GM19193 (cell line): ENCODE data around the gene MYLK2.

Experiments used
- POLR2A ChIP-seq: IDR thresholded peaks from 4 replicates; pipeline ENCODE4 v1.6.1; 2011; ENCODE audit not compliant: insufficient read depth, insufficient read length; ENCODE audit errors: extremely low read depth

The MYLK2 gene

DNA sequence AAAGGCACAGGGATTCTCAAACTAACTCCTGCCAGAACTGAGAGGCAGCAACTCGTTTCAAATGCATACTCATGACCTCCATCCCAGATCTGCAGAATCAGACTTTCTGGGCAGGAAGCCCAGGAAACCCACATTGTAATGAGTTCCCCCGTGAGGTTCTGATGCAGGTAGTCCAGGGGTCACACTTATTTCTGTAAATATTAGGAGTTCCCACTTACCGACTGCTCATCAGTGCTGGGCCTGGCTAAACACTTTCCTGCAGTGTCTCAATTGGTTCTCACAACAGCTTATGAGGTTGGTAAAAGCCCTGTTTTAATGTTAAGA is 39.6 kb downstream of the MYLK2 start:
- no peak for TF ChIP-seq POLR2A

DNA sequence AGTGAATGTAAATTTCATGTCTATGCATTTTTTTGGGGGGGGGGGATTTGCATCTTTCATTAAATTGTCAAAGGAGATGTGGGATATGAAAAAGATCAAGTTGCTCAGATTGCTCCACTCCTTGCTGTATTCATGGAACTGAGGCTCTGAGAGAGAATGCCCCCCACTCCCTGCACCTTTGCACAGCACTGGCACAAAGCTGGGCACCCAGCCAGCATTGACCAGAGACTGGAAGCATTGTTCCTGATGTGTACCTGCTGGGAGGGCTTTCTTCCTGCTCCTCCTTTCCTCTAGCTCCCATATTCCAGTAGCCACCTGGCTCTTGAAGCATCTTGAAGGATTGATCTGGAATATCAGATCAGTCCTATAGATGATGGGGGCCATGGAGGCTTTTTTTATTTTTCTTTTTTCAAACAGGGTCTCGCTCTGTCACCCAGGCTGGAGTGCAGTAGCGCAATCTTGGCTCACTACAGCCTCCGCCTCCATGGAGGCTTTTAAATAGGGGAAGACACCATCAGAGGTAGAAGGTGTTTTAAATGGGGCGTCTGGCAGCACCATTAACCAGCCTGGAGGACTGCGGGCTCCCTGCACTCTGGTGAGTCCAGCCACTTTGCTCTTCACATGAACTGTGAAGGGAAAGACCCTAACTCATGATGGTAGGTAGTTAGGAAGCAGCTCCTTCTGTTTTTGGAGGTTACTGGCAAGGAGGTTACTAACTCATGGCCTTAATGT is 40.3 kb downstream of the MYLK2 start:
- no peak for TF ChIP-seq POLR2A

DNA sequence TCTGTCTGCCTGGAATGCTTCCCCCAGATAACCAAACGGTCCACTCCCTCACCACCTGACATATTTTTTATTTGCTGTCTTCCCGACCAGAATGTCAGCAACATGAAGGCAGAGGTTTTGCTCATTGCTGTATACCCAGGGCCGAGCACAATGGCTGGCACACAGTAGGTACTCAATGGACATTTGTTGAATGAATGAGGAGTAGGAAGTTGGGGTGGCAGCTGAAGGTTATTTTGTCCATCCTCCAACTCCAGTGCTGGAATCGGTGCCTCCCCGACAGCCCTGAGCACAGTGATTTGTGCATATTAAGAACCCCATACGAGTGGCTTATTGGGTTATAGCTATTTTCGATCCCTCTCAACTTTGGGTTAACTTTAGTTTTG is 40.8 kb downstream of the MYLK2 start:
- no peak for TF ChIP-seq POLR2A

DNA sequence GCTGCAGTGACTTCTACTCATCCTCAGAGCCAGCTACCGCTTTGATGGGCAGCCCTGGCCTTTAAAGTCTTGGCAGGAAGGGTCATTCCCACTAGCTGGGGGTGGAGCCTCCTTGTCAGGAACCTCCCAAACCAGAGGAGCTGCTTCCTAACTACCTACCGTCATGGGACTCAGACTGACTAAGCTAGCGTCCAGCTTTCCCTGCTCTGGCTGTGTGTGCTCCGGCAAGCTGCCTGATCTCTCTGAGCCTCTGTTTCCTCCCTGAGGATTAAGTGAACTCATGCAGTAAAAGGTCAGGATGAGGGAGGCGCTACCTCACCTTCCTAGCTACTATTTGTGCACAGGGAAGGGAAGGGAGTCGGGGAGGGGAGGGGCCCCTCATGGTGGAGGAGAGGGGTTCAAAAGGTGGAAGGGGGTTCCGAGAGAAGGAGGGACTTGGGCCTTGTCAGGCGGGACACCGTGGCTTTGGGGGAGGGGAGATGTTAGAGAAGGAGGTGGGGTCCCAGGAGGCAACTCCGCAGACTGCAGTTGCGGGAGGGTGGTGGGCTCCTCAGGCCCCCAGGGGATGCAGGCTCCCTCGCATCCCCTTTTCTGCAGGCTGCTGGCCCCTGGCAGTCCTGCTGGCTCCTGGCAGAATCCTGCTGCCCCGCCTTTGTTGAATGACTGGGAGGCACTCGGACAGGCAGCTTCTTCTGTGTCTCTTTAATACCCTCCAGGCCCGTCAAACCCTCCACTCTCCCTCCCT is 41.4 kb downstream of the MYLK2 start:
- no peak for TF ChIP-seq POLR2A

DNA sequence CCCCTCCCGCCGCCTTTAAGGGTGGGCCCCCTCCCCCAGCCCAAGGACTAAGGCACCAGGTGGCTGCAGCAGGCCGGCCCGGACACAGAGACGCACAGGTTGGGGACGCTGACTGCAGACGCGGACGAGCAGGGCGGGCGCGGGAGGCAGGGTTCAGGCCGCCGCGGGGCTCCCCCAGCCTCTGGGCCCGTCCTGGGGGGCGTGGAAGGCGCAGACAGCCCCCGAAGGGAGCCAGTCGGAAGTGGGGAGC is 41.9 kb downstream of the MYLK2 start:
- TF ChIP-seq POLR2A: no peak

DNA sequence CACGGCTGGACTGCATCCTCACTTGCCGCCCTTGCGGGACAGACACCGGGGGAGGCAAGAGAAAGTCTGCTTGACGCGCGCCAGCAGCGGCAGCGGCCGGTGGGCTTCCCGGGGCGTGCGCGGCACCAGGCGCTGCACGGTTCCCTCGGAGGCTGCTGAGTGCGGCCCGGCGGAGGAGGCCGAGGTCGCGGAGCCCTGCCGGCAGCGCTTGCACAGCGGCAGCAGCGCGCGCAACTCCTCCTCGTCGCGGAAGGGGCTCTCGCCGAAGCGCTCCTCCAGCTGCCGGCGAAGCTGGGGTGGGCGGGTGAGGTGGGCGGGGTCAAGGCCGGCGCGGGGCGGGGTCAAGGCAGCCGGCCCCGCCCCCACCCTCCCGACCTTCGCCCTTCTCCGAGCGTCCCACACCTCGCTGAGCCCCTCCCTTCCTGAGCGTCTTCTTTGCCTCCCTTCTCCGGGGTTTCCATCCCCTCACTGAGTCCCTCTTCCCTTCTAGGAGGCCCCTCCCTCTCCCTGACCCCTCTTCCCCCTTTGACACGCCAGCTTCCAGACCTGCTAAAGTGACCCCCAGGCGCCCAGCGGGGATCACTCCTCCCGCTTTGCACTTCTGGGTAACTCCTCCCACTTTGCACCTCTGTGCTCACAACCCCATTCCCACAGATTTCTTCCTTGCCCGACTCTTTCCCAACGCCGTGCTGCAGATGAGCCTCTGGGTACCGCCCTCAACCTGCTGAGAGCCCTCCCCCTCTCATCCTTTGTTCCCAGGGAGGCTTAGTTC is 42.4 kb downstream of the MYLK2 start:
- no peak for TF ChIP-seq POLR2A

DNA sequence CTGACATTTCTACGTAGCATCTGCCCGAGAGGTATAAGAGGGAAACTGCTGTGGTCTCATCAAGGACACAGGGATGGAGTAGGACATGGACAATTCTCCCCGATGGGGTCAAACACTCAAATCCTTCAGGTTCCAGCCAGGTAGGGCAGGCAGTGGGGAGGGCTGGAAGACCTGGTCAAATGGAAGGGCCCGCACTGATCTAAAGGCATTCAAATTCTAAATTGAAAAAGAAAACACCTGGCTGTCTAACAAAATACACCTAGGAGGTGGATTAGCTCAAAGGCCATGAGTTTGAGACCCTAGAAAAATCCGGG is 43.0 kb downstream of the MYLK2 start:
- no peak for TF ChIP-seq POLR2A

DNA sequence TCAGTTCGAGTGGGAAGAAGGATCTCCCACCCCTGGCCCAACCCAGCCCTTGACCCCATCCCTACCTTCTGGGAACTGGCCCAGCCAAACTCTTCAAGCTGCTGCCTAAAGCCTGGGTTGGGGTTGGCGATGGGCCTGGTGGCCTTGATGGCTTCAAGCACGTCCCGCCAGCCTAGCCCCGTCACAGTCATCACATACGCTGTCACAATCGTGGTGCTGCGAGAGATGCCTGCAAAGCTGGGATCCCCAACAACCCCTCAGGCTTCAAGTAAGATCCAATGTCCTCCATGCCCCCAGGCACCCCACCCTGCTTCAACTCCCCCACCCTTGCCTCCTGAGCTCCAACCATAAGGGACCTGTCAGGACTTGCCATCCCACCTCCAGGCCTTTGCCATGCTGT is 43.4 kb downstream of the MYLK2 start:
- TF ChIP-seq POLR2A: no peak

DNA sequence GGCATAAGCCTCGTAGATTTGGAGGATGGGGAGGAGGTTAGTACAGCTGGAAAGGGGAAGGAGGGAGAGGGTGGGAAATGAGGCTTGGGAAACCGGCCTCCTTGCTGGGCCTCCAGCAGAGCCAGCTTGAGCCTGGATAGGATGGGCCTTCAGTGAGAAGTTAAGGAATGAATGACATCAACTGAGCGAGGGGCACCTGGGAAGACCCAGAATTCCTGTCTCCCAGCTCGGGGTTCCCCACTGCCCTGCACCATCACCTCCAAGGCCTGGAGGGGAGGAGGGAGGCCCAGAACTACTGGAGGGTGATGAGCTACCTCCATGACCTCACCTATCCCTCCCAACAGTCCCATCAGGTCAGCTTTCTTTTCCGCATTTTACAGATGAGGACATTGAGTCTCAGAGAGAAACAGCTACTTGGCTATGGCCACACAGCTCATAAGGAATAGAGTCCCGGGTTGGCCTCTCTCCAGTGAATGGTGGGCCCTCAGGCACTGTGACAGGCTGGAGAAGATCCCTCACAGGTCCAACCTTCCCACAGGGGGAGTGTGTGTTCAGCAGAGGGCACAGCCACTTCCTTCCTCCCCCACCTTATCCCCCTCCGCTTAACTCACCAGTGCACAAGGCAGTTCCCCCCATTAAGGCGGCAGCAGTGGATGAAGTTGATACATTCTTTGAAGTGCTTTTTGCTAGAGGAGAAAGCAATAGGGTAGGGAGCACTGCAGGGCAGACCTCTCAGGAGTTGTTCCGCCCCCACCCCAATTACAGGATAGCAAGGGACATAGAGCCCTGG is 44.3 kb downstream of the MYLK2 start:
- TF ChIP-seq POLR2A: no peak

DNA sequence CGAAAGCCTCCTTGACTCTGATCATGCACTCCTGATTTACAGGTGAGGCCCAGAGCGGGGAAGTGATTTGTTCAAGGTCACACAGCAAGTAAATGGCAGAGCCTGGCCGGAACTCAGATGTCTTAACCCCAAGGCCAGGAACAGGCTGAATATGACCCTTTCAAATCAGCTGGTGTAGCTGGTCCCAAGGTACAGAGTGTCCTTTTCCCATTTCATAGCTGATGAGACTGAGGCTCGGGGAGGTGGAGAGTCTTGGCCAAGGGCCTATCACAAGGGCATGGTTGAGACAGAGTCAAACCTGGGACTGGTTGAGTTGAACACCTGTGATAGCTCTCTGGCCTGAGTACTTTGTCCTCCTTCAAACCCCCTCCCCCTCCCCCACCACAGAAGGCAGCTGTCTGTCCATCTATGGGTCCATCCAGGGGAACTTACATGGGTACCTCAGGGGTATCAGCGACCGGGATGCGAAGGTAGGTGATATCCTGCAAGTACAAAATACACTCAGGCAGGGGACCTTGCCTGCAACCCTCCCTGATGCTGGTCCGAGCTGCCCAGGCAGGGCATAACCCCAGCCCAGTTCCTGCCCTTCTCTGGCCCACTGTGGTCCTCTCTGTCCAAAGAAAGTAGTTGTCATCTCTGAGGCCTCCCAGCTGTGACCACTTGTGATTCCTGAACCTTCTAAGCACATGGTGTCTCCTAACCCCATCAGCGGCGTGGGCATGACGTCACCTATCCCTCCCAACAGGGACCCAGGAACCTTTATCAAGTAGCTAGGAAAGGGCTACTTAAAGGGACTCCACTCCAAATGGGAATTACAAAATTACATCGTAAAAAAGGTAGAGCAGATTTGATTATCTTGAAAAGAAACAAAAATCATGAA is 45.6 kb downstream of the MYLK2 start:
- no peak for TF ChIP-seq POLR2A

DNA sequence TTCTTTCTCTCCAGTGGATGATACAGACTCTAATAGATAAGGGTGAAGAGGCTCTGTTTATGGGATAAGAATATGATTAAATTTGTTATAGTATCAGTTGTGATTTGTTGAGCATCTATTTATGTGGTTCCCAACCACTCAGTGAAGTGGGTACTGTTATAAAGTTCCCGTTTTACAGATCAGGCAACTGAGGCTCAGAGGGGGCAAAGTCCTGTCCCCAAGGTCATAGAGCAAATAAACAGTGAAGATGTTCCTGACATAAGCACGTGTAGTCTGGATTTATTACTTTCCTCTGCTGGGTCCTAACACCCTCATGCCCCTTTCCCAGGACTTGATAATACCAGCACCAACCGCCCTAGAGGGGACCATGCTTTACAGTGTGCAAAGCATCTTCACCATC is 47.1 kb downstream of the MYLK2 start:
- TF ChIP-seq POLR2A: no peak

DNA sequence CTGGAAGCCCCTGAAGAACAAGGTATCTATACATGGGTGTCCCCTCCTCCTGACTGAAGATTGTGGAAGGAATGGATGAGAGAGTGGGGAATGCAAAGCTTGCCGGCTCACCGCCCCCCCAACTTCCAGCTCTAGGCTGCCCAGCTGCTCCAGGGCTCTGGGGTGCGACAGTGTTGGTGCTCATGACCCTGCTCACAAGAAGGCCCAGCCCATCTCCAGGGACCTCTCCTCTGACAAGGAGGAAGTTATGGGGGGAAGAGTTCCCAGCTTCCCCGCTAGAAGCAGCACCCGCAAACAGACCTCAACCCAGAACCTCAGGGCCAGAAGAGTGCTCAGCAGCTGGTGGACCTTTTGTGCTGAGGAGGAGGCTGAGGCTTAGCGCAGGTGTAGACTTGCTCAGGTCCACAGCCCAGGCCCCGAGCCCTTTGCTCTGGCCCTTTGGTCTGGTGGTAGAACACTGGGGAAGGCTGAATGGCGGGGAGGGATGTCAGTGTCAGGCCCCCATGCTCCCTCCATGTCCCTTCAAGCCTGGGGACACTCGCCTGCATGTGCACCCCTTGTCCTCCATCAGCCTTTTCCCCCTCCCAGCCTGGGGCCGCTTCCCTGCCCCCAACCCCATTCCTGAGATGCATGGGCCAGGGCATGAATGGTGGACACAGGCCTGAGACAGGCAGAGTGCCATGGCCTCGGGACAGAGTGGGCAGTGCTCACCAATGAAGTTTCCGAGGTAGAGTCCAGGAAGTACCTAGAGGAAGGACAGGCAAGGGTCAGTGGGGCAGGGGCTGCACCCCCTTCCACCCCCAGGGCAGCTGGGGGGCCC is 49.9 kb downstream of the MYLK2 start:
- TF ChIP-seq POLR2A: no peak

DNA sequence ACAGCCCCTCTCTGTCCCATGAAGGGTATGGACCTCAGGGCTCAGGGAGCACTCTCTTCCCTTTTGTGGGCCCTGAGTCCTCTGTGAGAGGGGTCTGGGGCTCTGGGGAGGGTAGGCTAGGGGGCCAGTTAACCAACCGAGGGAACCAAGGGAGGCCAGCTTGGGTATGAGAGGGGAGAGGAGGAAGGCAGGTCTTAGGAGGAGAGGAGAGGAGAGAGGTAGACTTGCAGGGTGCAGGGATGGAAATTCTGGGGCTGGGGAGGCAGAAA is 50.5 kb downstream of the MYLK2 start:
- TF ChIP-seq POLR2A: no peak
